B cell (primary cell): Measurements from ENCODE around the gene LRRN2. TPM values are rescaled to one million over a fixed set of nuclear protein-coding genes. Genes with fewer than 3 reads are reported as not detected.

Experiments used
- ATAC-seq: fragments of 200-7000 bp; cut with Tn5 transposase; one replicate; pipeline ENCODE4 v1.10.0; 2021; ENCODE audit warnings: low read depth, mild to moderate bottlenecking, moderate number of reproducible peaks, moderate library complexity
- CTCF ChIA-PET: fragments of 350-600 bp; sonication (Branson Sonifier 250); formaldehyde crosslinking; loops from one replicate; lab custom pipeline; 2021; ENCODE audit warnings: antibody characterized with exemption, inconsistent platforms; lab: Charles Lee
- POLR2A ChIA-PET: fragments of 350-600 bp; sonication (Branson Sonifier 250); formaldehyde crosslinking; loops from one replicate; lab custom pipeline; 2021; ENCODE audit warnings: antibody characterized with exemption; lab: Charles Lee
- DNase-seq: peaks from one replicate; pipeline ENCODE4 v3.0.0; 2013
- H2AFZ ChIP-seq: 2 replicates; pipeline ENCODE4 v1.6.1; 2012; ENCODE audit warnings: mild to moderate bottlenecking, low read depth, low read length; ENCODE audit not compliant: insufficient read depth, poor library complexity, severe bottlenecking
- H3K27ac ChIP-seq, 2 donors: 1 replicate in 1 of 2; 2 replicates in 1 of 2; pipeline ENCODE4 v1.5.1; 2012 to 2013; ENCODE audit warnings: low read length in 2 of 2, mild to moderate bottlenecking in 2 of 2, moderate library complexity in 1 of 2
- H3K27me3 ChIP-seq, 4 experiments: fragments of 200-600 bp in 1 of 4; sonication (generic) in 1 of 4; replicated peaks in 1 of 4; 1 replicate in 2 of 4; 2 replicates in 2 of 4; pipeline versions ENCODE4 v1.6.1 to v1.7.0; 2013 to 2016; ENCODE audit warnings: low read length in 3 of 4, mild to moderate bottlenecking in 2 of 4, mixed read lengths in 1 of 4, moderate library complexity in 1 of 4; ENCODE audit not compliant: insufficient read depth in 4 of 4, control insufficient read depth in 3 of 4; ENCODE audit errors: control extremely low read depth in 1 of 4
- H3K36me3 ChIP-seq, 2 experiments: replicated peaks in 1 of 2; 1 replicate in 1 of 2; 2 replicates in 1 of 2; pipeline versions ENCODE4 v1.6.1 to v1.7.1; 2013; ENCODE audit warnings: low read length in 1 of 2; ENCODE audit not compliant: insufficient read depth in 2 of 2, control insufficient read depth in 1 of 2; ENCODE audit errors: control extremely low read depth in 1 of 2, extremely low read depth in 1 of 2
- H3K4me1 ChIP-seq, 2 donors: fragments of 200-600 bp in 1 of 2; sonication (generic) in 1 of 2; 1 replicate in 1 of 2; 2 replicates in 1 of 2; pipeline versions ENCODE4 v1.5.1 to v1.6.1; 2013 to 2017; ENCODE audit warnings: low read length in 2 of 2; ENCODE audit not compliant: control insufficient read depth in 2 of 2, insufficient read depth in 2 of 2
- H3K4me2 ChIP-seq: replicated peaks from 2 replicates; pipeline ENCODE3; 2012; ENCODE audit warnings: mild to moderate bottlenecking, low read depth, low read length; ENCODE audit not compliant: poor library complexity, severe bottlenecking
- H3K4me3 ChIP-seq, 5 experiments: fragments of 200-600 bp in 1 of 5; sonication (generic) in 1 of 5; 1 replicate in 3 of 5; 2 replicates in 2 of 5; pipeline versions ENCODE4 v1.5.1 to v1.7.0; 2011 to 2016; ENCODE audit warnings: low read length in 4 of 5, mild to moderate bottlenecking in 4 of 5, low read depth in 2 of 5, control low read depth in 1 of 5, moderate library complexity in 1 of 5; ENCODE audit not compliant: insufficient read depth in 1 of 5; ENCODE audit errors: control extremely low read depth in 1 of 5, extremely low read depth in 1 of 5
- H3K79me2 ChIP-seq: fragments of 200-600 bp; sonication (generic); one replicate; pipeline ENCODE4 v1.6.0; 2016; ENCODE audit warnings: low read length; ENCODE audit not compliant: control insufficient read depth, insufficient read depth
- H3K9ac ChIP-seq: fragments of 200-600 bp; sonication (generic); 2 replicates; pipeline ENCODE4 v1.6.1; 2017; ENCODE audit warnings: mild to moderate bottlenecking, low read length, moderate library complexity
- H3K9me3 ChIP-seq, 3 donors: one replicate each; pipeline versions ENCODE4 v1.6.1 to v1.7.1; 2013; ENCODE audit warnings: low read length in 2 of 3; ENCODE audit not compliant: control insufficient read depth in 2 of 3, insufficient read depth in 1 of 3; ENCODE audit errors: control extremely low read depth in 1 of 3
- H4K20me1 ChIP-seq: 2 replicates; pipeline ENCODE4 v1.6.0; 2012; ENCODE audit warnings: mild to moderate bottlenecking, low read length; ENCODE audit not compliant: insufficient read depth, control insufficient read depth, poor library complexity, severe bottlenecking
- H3K27ac Mint-ChIP-seq: one replicate; pipeline ENCODE4 v1.8.0; 2021; ENCODE audit warnings: mixed read lengths
- H3K27me3 Mint-ChIP-seq: one replicate; pipeline ENCODE4 v1.8.0; 2021; ENCODE audit warnings: mixed read lengths
- H3K4me1 Mint-ChIP-seq: one replicate; pipeline ENCODE4 v1.8.0; 2021; ENCODE audit warnings: mixed read lengths
- H3K4me3 Mint-ChIP-seq: one replicate; pipeline ENCODE4 v1.8.0; 2021; ENCODE audit warnings: mixed read lengths
- H3K9me3 Mint-ChIP-seq: one replicate; pipeline ENCODE4 v1.8.0; 2022; ENCODE audit warnings: mixed read lengths; ENCODE audit not compliant: insufficient read depth
- EZH2 ChIP-seq: IDR thresholded peaks from 2 replicates; pipeline ENCODE4 v1.6.1; 2012; ENCODE audit warnings: borderline replicate concordance, low read depth, mild to moderate bottlenecking, moderate library complexity, low read length; ENCODE audit not compliant: insufficient read depth, poor library complexity, severe bottlenecking
- whole genome bisulfite sequencing: methylation state at CpG from one replicate; pipeline ENCODE4 v1.1.5; 2013; ENCODE audit warnings: missing lambda C conversion rate; ENCODE audit not compliant: insufficient coverage; 5-methylcytosine and 5-hydroxymethylcytosine counted together
- intact Hi-C: fragments of 100-400 bp; cut with micrococcal nuclease; formaldehyde crosslinking; loops from one replicate; pipeline ENCODE4 v1.10.0; 2022
- polyA plus RNA-seq: library from polyadenylated mRNA; depleted of rRNA; stranded (reverse); fragments of >200 nt; gene quantifications from 2 replicates; pipeline ENCODE4 v1.2.3, GENCODE V29; 2012
- total RNA-seq, 2 donors: library from RNA; stranded (reverse); fragments of 120-200 nt in 1 of 2; gene quantifications; 1 replicate in 1 of 2; 2 replicates in 1 of 2; pipeline versions ENCODE4 v1.2.3 to v1.2.4, GENCODE V29; 2013 to 2022
- TF ChIP-seq, protein P1 (sequence below): fragments of 200-600 bp; IDR thresholded peaks from one replicate; pipeline ENCODE4 v1.8.0; 2022; ENCODE audit warnings: antibody characterized with exemption, mild to moderate bottlenecking

LRRN2 gene
- total and polyA plus RNA-seq, 2 donors (not counting 1 experiment from before 2014, with no cell fraction given), result not detected

DNA sequence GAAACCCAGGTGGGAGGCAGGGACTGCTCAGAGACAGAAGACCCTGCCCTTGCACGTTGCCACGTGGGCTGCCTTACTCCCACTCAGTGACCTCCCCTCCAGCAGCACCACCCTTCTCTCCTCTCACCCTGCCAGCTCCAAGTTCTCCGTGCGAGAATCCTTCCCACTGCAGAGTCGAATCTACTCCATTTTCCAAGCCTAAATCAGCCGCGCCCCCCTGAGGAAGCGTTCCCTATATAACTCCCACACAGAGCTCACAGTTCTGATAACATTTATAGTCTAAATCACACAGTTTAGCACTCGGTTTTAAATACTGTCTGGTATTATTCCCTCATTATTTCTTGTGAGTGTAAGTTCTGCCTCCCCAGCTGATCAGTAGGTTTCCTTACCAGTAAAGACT lies 7.7 kb downstream of the LRRN2 start:
- DNase-seq (no peak), ATAC-seq (no peak)
- Mint-ChIP-seq H3K27ac (no peak overlapping the region), H3K4me3 (no peak overlapping the region), H3K27me3 (peaks cover 40% of the 10 kb centered on the region), H3K4me1 (no peaks in the 10 kb centered on the region), H3K9me3 (no peaks in the 10 kb centered on the region)
- no peaks in the 10 kb centered on the region for H3K79me2 ChIP-seq
- H3K9me3 ChIP-seq, result no peaks in the 10 kb centered on the region
- intact Hi-C loops, result no loop called here
- H3K27me3 ChIP-seq, result peaks cover 0 to 3% (median under 1%) of the 10 kb centered on the region in 4 experiments
- no peak overlapping the region for H3K9ac ChIP-seq
- ChIA-PET CTCF (no interaction called here), POLR2A (no interaction called here)
- no peaks in the 10 kb centered on the region for H4K20me1 ChIP-seq
- no peak for TF ChIP-seq EZH2
- TF ChIP-seq, protein P1, sequence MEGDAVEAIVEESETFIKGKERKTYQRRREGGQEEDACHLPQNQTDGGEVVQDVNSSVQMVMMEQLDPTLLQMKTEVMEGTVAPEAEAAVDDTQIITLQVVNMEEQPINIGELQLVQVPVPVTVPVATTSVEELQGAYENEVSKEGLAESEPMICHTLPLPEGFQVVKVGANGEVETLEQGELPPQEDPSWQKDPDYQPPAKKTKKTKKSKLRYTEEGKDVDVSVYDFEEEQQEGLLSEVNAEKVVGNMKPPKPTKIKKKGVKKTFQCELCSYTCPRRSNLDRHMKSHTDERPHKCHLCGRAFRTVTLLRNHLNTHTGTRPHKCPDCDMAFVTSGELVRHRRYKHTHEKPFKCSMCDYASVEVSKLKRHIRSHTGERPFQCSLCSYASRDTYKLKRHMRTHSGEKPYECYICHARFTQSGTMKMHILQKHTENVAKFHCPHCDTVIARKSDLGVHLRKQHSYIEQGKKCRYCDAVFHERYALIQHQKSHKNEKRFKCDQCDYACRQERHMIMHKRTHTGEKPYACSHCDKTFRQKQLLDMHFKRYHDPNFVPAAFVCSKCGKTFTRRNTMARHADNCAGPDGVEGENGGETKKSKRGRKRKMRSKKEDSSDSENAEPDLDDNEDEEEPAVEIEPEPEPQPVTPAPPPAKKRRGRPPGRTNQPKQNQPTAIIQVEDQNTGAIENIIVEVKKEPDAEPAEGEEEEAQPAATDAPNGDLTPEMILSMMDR, result no peak
- no peaks in the 10 kb centered on the region for H3K36me3 ChIP-seq
- 89% methylated on average over 8 of the region's 9 CpGs for WGBS
- H3K4me1 ChIP-seq, result no peaks in the 10 kb centered on the region
- no peak overlapping the region for H2AFZ ChIP-seq
- no peak overlapping the region for H3K27ac ChIP-seq
- H3K4me3 ChIP-seq, result no peak overlapping the region
- H3K4me2 ChIP-seq, result no peak overlapping the region

DNA sequence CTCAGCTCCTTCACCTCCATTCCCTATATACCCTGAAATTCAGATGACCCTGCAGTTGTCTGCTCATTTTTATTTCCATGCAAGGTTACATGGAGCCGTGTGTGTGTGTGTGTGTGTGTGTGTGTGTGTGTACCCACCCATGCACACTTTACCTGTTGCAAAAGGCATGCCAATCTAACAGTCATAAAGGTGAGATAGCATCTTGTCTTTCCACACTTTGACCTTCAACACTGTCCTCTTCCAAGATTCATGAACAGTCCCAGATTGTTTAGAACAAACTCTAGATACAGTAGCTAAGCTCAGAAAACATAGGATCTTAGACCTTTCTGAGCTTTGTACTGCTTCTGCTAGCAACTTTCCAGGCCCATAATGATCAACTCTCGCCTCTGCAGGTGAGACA lies 9.5 kb downstream of the LRRN2 start:
- H4K20me1 ChIP-seq, result no peaks in the 10 kb centered on the region
- ATAC-seq (no peak), DNase-seq (no peak)
- H2AFZ ChIP-seq, result no peak overlapping the region
- no peaks in the 10 kb centered on the region for H3K4me1 ChIP-seq
- no peaks in the 10 kb centered on the region for H3K79me2 ChIP-seq
- intact Hi-C loops, result no loop called here
- TF ChIP-seq, protein P1, result no peak
- no peak overlapping the region for H3K4me3 ChIP-seq
- H3K4me3 Mint-ChIP-seq, result no peak overlapping the region
- H3K27ac ChIP-seq, result no peak overlapping the region
- no peaks in the 10 kb centered on the region for H3K4me1 Mint-ChIP-seq
- H3K9ac ChIP-seq, result no peak overlapping the region
- 91% methylated on average over 1 of the region's 2 CpGs for WGBS
- no peaks in the 10 kb centered on the region for H3K9me3 ChIP-seq
- no peak overlapping the region for H3K4me2 ChIP-seq
- peaks cover 35% of the 10 kb centered on the region for H3K27me3 Mint-ChIP-seq
- ChIA-PET POLR2A (no interaction called here), CTCF (no interaction called here)
- no peak overlapping the region for H3K27ac Mint-ChIP-seq
- no peaks in the 10 kb centered on the region for H3K36me3 ChIP-seq
- H3K9me3 Mint-ChIP-seq, result no peaks in the 10 kb centered on the region
- peaks cover 0 to 3% (median under 1%) of the 10 kb centered on the region in 4 experiments for H3K27me3 ChIP-seq
